ENCODE measurements around the gene CBFA2T2.

GRCh38 chr20:33686100-33686983 lies 196.4 kb downstream of the CBFA2T2 start, which contains the start of gene E2F1:
- TF ChIP-seq CTCF (IDR thresholded peaks at IDR 0.05), result no peak; the same call in 1 of the 2 replicates
- TF ChIP-seq, protein P1, sequence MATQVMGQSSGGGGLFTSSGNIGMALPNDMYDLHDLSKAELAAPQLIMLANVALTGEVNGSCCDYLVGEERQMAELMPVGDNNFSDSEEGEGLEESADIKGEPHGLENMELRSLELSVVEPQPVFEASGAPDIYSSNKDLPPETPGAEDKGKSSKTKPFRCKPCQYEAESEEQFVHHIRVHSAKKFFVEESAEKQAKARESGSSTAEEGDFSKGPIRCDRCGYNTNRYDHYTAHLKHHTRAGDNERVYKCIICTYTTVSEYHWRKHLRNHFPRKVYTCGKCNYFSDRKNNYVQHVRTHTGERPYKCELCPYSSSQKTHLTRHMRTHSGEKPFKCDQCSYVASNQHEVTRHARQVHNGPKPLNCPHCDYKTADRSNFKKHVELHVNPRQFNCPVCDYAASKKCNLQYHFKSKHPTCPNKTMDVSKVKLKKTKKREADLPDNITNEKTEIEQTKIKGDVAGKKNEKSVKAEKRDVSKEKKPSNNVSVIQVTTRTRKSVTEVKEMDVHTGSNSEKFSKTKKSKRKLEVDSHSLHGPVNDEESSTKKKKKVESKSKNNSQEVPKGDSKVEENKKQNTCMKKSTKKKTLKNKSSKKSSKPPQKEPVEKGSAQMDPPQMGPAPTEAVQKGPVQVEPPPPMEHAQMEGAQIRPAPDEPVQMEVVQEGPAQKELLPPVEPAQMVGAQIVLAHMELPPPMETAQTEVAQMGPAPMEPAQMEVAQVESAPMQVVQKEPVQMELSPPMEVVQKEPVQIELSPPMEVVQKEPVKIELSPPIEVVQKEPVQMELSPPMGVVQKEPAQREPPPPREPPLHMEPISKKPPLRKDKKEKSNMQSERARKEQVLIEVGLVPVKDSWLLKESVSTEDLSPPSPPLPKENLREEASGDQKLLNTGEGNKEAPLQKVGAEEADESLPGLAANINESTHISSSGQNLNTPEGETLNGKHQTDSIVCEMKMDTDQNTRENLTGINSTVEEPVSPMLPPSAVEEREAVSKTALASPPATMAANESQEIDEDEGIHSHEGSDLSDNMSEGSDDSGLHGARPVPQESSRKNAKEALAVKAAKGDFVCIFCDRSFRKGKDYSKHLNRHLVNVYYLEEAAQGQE (IDR thresholded peaks at IDR 0.05; ENCODE audit: insufficient read depth in 1 of 2, low read depth in 2 of 2, low read length in 1 of 2), result no peak

Data from Panc1 (cell line).